ENCODE data around the gene IFNGR2. TPM values are rescaled to one million over a fixed set of nuclear protein-coding genes. Genes with fewer than 3 reads are reported as not detected.
A peak's percentile ranks its signal among the peaks of the same experiment; 100 is the strongest.

IFNGR2 gene
- total RNA-seq, 1 experiment from 2014 or later: 47.9 TPM

GRCh38 chr21:33473344-33473743, 70.1 kb downstream of the IFNGR2 start:
- in situ Hi-C loops (cut with HindIII; ENCODE audit: low pct_unique_long_range_greater_than_20kb, low sequenced_read_pairs): no loop called here
- Histone ChIP-seq H3K4me3 (ENCODE audit: low read depth in 2 of 2, low read length in 2 of 2) (no peak overlapping the region), H3K36me3 (ENCODE audit: control insufficient read depth, insufficient read depth, low read length) (no peaks in the 10 kb centered on the region), H3K4me1 (ENCODE audit: control insufficient read depth, insufficient read depth, low read length) (no peaks in the 10 kb centered on the region; the same call in 1 of the 2 replicates), H3K9me3 (ENCODE audit: control insufficient read depth, insufficient read depth, low read depth, low read length) (no peaks in the 10 kb centered on the region), H3K27ac (ENCODE audit: low read length) (no peak overlapping the region), H3K27me3 (ENCODE audit: control insufficient read depth, insufficient read depth, low read length) (no peaks in the 10 kb centered on the region)
- DNase-seq (ENCODE audit: low read depth, low spot score): no peak
- BruUV-seq (replicated peaks): no TSS peak
- intact Hi-C loops (cut with micrococcal nuclease; ENCODE audit: unreplicated experiment): no loop called here
- TF ChIP-seq SIN3A (IDR thresholded peaks at IDR 0.05; ENCODE audit: borderline replicate concordance, insufficient read depth, low read depth, low read length) (no peak), CTCF (IDR thresholded peaks at IDR 0.05) (no peak), TCF7L2 (IDR thresholded peaks at IDR 0.05; ENCODE audit: low read depth, low read length) (no peak), POLR2AphosphoS5 (IDR thresholded peaks at IDR 0.05; ENCODE audit: low read depth, low read length) (no peak), REST (IDR thresholded peaks at IDR 0.05; ENCODE audit: insufficient read depth in 1 of 2, low read depth in 2 of 2, low read length in 1 of 2) (no peak)
- ChIA-PET CTCF (no interaction called here), POLR2A (no interaction called here)
- ATAC-seq: no peak

- Histone ChIP-seq H3K36me3 (ENCODE audit: control insufficient read depth, insufficient read depth, low read length) (no peaks in the 10 kb centered on the region; the same call in 1 of the 2 replicates), H3K4me3 (ENCODE audit: low read depth in 2 of 2, low read length in 2 of 2) (no peak overlapping the region), H3K27me3 (ENCODE audit: control insufficient read depth, insufficient read depth, low read length) (no peaks in the 10 kb centered on the region), H3K27ac (ENCODE audit: low read length) (no peak overlapping the region), H3K4me1 (ENCODE audit: control insufficient read depth, insufficient read depth, low read length) (no peaks in the 10 kb centered on the region; the same call in 1 of the 2 replicates), H3K9me3 (ENCODE audit: control insufficient read depth, insufficient read depth, low read depth, low read length) (no peaks in the 10 kb centered on the region)
- DNase-seq (ENCODE audit: low read depth, low spot score): no peak
- no peak for TF ChIP-seq TCF7L2 (IDR thresholded peaks at IDR 0.05; ENCODE audit: low read depth, low read length)
- intact Hi-C loops (cut with micrococcal nuclease; ENCODE audit: unreplicated experiment) (no loop called here), in situ Hi-C loops (cut with HindIII; ENCODE audit: low pct_unique_long_range_greater_than_20kb, low sequenced_read_pairs) (no loop called here)
- CTCF ChIA-PET: no interaction called here
- POLR2A ChIA-PET: no interaction called here
- ATAC-seq: no peak
- BruUV-seq (replicated peaks): no TSS peak
Observed at GRCh38 chr21:33477066-33477465, 73.9 kb downstream of the IFNGR2 start.

GRCh38 chr21:33478182-33478581, 75.0 kb downstream of the IFNGR2 start:
- BruUV-seq (replicated peaks): no TSS peak
- intact Hi-C loops (cut with micrococcal nuclease; ENCODE audit: unreplicated experiment): no loop called here
- in situ Hi-C loops (cut with HindIII; ENCODE audit: low pct_unique_long_range_greater_than_20kb, low sequenced_read_pairs): no loop called here

More at GRCh38 chr21:33478182-33478581, 75.0 kb downstream of the IFNGR2 start:
- peak overlapping the region; percentile 74 to 80 for H3K4me3 ChIP-seq (ENCODE audit: low read depth in 2 of 2, low read length in 2 of 2)
- ATAC-seq: no peak
- H3K4me1 ChIP-seq (ENCODE audit: control insufficient read depth, insufficient read depth, low read length): no peaks in the 10 kb centered on the region; the same call in 1 of the 2 replicates
- no peak for DNase-seq (ENCODE audit: low read depth, low spot score)
- ChIA-PET POLR2A (no interaction called here), CTCF (no interaction called here)
- H3K9me3 ChIP-seq (ENCODE audit: control insufficient read depth, insufficient read depth, low read depth, low read length): no peaks in the 10 kb centered on the region
- no peaks in the 10 kb centered on the region for H3K27me3 ChIP-seq (ENCODE audit: control insufficient read depth, insufficient read depth, low read length)
- no peak for TF ChIP-seq POLR2AphosphoS5 (IDR thresholded peaks at IDR 0.05; ENCODE audit: low read depth, low read length)
- TF ChIP-seq SIN3A (IDR thresholded peaks at IDR 0.05; ENCODE audit: borderline replicate concordance, insufficient read depth, low read depth, low read length): no peak
- no peak for TF ChIP-seq TCF7L2 (IDR thresholded peaks at IDR 0.05; ENCODE audit: low read depth, low read length)
- TF ChIP-seq REST (IDR thresholded peaks at IDR 0.05; ENCODE audit: insufficient read depth in 1 of 2, low read depth in 2 of 2, low read length in 1 of 2): no peak
- no peak for TF ChIP-seq CTCF (IDR thresholded peaks at IDR 0.05)
- H3K27ac ChIP-seq (ENCODE audit: low read length): peak overlapping the region; percentile 54; the same call in 1 of the 2 replicates
- H3K36me3 ChIP-seq (ENCODE audit: control insufficient read depth, insufficient read depth, low read length): no peaks in the 10 kb centered on the region; the same call in 1 of the 2 replicates
